GM23338 (cell line): Measurements from ENCODE around the gene ZCCHC4.

ENCODE experiments used
- CREB1 ChIP-seq: fragments of 250-450 bp; sonication (Bioruptor Pico); IDR thresholded peaks from 2 replicates; pipeline ENCODE4 v1.5.0; 2020; ENCODE audit warnings: low read depth, mild to moderate bottlenecking, moderate library complexity
- CTCF ChIP-seq, 2 experiments: fragments of 200-600 bp in 1 of 2; sonication (generic) in 1 of 2; conservative IDR thresholded peaks; 2 replicates each; pipeline versions ENCODE4 v1.5.1 to v1.6.1; 2016 to 2017; ENCODE audit warnings: antibody characterized with exemption in 2 of 2, low read depth in 2 of 2, mild to moderate bottlenecking in 2 of 2, moderate library complexity in 1 of 2
- EZH2 ChIP-seq: fragments of 200-600 bp; sonication (generic); IDR thresholded peaks from one replicate; pipeline ENCODE4 v1.8.0; 2017; ENCODE audit warnings: antibody characterized with exemption, mild to moderate bottlenecking, low read depth; ENCODE audit not compliant: unreplicated experiment
- EZH2phosphoT487 ChIP-seq: fragments of 200-600 bp; sonication (generic); IDR thresholded peaks from one replicate; pipeline ENCODE4 v1.8.1; 2018; ENCODE audit warnings: antibody characterized with exemption; ENCODE audit not compliant: unreplicated experiment
- JUNB ChIP-seq: IDR thresholded peaks from one replicate; pipeline ENCODE4 v1.6.1; 2016; ENCODE audit warnings: antibody characterized with exemption; ENCODE audit not compliant: unreplicated experiment
- NANOG ChIP-seq: IDR thresholded peaks from 2 replicates; pipeline ENCODE4 v1.6.1; 2016; ENCODE audit warnings: antibody characterized with exemption, borderline replicate concordance
- POLR2AphosphoS5 ChIP-seq: IDR thresholded peaks from 2 replicates; pipeline ENCODE4 v1.6.1; 2016; ENCODE audit warnings: antibody characterized with exemption, low read depth
- STAT1 ChIP-seq: IDR thresholded peaks from one replicate; pipeline ENCODE4 v1.6.1; 2016; ENCODE audit warnings: antibody characterized with exemption; ENCODE audit not compliant: unreplicated experiment
- ZNF114 ChIP-seq: fragments of 250-450 bp; sonication (Bioruptor Pico); IDR thresholded peaks from 2 replicates; pipeline ENCODE4 v1.5.0; 2020; ENCODE audit warnings: mild to moderate bottlenecking, moderate library complexity
- ZNF331 ChIP-seq: fragments of 250-450 bp; sonication (Bioruptor Pico); IDR thresholded peaks from 2 replicates; pipeline ENCODE4 v1.5.0; 2020; ENCODE audit warnings: low read depth, mild to moderate bottlenecking, moderate library complexity
- TF ChIP-seq, protein P1 (sequence below): IDR thresholded peaks from 2 replicates; pipeline ENCODE4 v1.6.1; 2016; ENCODE audit warnings: antibody characterized with exemption
- TF ChIP-seq, protein P2 (sequence below): IDR thresholded peaks from one replicate; pipeline ENCODE4 v1.6.1; 2018; ENCODE audit warnings: antibody characterized with exemption; ENCODE audit not compliant: unreplicated experiment
- TF ChIP-seq, protein P3 (sequence below): fragments of 250-450 bp; sonication (Bioruptor Pico); IDR thresholded peaks from 2 replicates; pipeline ENCODE4 v1.5.0; 2020; ENCODE audit warnings: mild to moderate bottlenecking, moderate library complexity

DNA sequence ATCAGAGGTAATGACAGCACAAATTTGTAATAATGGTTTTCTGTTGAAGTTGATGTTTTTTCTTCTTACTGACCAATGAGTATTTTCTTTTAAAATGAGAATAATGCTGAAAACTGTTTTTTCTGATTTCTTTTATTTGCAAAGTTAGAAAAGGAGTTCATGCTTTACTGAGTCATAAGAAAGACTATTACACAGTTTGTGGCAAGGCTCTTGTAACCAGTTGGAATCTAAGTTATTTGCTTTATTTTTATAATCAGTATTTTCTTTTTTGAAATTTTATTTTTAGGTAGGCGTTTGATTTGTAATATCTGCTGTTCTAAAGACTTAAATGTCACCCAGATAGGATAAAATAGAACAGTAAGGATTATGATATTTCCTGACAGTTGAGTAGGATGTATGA, 89.9 kb downstream of the ZCCHC4 start:
- TF ChIP-seq CTCF (conservative IDR thresholded peaks at IDR 0.05; ENCODE audit: low read depth in 2 of 2) (no peak), POLR2AphosphoS5 (no peak), EZH2 (no peak), ZNF331 (CRISPR knock-in tag) (no peak), EZH2phosphoT487 (no peak), CREB1 (CRISPR knock-in tag) (no peak), NANOG (no peak), JUNB (no peak), STAT1 (no peak), ZNF114 (CRISPR knock-in tag) (no peak)
- TF ChIP-seq, protein P1, sequence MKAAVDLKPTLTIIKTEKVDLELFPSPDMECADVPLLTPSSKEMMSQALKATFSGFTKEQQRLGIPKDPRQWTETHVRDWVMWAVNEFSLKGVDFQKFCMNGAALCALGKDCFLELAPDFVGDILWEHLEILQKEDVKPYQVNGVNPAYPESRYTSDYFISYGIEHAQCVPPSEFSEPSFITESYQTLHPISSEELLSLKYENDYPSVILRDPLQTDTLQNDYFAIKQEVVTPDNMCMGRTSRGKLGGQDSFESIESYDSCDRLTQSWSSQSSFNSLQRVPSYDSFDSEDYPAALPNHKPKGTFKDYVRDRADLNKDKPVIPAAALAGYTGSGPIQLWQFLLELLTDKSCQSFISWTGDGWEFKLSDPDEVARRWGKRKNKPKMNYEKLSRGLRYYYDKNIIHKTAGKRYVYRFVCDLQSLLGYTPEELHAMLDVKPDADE, result no peak
- TF ChIP-seq, protein P2, sequence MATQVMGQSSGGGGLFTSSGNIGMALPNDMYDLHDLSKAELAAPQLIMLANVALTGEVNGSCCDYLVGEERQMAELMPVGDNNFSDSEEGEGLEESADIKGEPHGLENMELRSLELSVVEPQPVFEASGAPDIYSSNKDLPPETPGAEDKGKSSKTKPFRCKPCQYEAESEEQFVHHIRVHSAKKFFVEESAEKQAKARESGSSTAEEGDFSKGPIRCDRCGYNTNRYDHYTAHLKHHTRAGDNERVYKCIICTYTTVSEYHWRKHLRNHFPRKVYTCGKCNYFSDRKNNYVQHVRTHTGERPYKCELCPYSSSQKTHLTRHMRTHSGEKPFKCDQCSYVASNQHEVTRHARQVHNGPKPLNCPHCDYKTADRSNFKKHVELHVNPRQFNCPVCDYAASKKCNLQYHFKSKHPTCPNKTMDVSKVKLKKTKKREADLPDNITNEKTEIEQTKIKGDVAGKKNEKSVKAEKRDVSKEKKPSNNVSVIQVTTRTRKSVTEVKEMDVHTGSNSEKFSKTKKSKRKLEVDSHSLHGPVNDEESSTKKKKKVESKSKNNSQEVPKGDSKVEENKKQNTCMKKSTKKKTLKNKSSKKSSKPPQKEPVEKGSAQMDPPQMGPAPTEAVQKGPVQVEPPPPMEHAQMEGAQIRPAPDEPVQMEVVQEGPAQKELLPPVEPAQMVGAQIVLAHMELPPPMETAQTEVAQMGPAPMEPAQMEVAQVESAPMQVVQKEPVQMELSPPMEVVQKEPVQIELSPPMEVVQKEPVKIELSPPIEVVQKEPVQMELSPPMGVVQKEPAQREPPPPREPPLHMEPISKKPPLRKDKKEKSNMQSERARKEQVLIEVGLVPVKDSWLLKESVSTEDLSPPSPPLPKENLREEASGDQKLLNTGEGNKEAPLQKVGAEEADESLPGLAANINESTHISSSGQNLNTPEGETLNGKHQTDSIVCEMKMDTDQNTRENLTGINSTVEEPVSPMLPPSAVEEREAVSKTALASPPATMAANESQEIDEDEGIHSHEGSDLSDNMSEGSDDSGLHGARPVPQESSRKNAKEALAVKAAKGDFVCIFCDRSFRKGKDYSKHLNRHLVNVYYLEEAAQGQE, result no peak
- TF ChIP-seq, protein P3, sequence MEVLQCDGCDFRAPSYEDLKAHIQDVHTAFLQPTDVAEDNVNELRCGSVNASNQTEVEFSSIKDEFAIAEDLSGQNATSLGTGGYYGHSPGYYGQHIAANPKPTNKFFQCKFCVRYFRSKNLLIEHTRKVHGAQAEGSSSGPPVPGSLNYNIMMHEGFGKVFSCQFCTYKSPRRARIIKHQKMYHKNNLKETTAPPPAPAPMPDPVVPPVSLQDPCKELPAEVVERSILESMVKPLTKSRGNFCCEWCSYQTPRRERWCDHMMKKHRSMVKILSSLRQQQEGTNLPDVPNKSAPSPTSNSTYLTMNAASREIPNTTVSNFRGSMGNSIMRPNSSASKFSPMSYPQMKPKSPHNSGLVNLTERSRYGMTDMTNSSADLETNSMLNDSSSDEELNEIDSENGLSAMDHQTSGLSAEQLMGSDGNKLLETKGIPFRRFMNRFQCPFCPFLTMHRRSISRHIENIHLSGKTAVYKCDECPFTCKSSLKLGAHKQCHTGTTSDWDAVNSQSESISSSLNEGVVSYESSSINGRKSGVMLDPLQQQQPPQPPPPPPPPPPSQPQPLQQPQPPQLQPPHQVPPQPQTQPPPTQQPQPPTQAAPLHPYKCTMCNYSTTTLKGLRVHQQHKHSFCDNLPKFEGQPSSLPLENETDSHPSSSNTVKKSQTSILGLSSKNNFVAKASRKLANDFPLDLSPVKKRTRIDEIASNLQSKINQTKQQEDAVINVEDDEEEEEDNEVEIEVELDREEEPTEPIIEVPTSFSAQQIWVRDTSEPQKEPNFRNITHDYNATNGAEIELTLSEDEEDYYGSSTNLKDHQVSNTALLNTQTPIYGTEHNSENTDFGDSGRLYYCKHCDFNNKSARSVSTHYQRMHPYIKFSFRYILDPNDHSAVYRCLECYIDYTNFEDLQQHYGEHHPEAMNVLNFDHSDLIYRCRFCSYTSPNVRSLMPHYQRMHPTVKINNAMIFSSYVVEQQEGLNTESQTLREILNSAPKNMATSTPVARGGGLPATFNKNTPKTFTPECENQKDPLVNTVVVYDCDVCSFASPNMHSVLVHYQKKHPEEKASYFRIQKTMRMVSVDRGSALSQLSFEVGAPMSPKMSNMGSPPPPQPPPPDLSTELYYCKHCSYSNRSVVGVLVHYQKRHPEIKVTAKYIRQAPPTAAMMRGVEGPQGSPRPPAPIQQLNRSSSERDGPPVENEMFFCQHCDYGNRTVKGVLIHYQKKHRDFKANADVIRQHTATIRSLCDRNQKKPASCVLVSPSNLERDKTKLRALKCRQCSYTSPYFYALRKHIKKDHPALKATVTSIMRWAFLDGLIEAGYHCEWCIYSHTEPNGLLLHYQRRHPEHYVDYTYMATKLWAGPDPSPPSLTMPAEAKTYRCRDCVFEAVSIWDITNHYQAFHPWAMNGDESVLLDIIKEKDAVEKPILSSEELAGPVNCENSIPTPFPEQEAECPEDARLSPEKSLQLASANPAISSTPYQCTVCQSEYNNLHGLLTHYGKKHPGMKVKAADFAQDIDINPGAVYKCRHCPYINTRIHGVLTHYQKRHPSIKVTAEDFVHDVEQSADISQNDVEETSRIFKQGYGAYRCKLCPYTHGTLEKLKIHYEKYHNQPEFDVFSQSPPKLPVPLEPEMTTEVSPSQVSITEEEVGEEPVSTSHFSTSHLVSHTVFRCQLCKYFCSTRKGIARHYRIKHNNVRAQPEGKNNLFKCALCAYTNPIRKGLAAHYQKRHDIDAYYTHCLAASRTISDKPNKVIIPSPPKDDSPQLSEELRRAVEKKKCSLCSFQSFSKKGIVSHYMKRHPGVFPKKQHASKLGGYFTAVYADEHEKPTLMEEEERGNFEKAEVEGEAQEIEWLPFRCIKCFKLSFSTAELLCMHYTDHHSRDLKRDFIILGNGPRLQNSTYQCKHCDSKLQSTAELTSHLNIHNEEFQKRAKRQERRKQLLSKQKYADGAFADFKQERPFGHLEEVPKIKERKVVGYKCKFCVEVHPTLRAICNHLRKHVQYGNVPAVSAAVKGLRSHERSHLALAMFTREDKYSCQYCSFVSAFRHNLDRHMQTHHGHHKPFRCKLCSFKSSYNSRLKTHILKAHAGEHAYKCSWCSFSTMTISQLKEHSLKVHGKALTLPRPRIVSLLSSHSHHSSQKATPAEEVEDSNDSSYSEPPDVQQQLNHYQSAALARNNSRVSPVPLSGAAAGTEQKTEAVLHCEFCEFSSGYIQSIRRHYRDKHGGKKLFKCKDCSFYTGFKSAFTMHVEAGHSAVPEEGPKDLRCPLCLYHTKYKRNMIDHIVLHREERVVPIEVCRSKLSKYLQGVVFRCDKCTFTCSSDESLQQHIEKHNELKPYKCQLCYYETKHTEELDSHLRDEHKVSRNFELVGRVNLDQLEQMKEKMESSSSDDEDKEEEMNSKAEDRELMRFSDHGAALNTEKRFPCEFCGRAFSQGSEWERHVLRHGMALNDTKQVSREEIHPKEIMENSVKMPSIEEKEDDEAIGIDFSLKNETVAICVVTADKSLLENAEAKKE (CRISPR knock-in tag), result no peak
